Stimulated activated CD4-positive, alpha-beta T cell treated with anti-CD3 and anti-CD28 coated beads, Interleukin-1b, Interleukin-23, amount 100 ng/mL, for 4 hours (primary cell): Measurements from ENCODE around the gene PNMA1.

Experiments used
- DNase-seq, 2 donors: peaks; one replicate each; pipeline ENCODE4 v3.0.0-alpha.2; 2020; ENCODE audit warnings: low read depth in 2 of 2

Gene PNMA1

DNA sequence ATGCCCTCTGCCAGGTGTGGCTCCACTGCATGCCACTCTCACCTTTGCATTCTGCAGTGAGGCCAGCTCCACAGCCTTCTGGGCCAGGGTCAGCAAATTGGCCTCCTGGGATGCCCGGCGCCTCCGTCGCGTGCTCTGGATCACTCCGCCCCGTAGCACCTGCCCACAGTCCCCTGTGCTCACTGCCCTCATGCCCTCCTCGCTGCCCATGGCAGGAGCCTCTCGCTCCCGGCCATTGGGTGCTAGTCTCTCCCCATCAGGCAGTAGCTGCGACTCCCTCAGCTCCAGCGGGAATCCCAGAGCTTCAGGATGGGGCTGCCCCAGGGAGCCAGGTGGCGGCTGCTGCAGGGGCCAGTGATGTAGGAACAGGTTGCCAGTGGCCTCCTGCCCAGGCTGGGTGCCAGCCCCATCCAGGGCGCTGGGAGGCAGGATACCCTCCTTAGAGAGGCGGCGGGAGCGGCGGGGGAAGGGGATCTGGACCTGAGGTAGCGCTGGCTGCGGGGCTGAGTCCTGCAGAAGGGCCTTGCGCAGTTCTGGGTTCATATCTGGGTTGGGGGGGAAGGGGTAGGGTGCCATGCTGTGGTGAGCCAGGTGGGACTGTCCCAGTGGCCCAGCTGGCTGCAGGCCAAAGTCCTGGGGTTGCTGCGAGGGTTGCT is 24.5 kb upstream of the PNMA1 start:
- no peak for DNase-seq

DNA sequence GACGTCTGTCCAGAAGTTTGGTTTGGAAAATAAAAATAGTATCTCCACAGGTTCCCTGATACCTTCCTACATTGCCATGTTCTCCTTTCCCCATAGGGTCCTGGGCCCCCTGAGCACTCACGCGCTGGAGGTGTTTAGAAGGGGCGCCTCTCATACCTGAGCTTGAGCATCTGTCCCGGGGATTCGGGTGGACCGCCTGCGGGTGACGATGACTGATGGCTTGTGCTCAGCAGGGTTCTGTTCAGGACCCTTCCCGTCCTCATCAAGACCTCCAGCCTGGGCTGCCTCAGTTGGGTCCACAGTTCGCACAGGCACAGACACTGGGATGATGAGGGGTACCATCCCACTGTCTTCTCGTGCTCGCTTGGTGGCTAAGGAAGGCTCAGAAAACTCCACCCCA is 22.7 kb upstream of the PNMA1 start:
- DNase-seq, result no peak

GRCh38 chr14:73732006-73732405 is 17.8 kb upstream of the PNMA1 start:
- DNase-seq, result no peak

DNA sequence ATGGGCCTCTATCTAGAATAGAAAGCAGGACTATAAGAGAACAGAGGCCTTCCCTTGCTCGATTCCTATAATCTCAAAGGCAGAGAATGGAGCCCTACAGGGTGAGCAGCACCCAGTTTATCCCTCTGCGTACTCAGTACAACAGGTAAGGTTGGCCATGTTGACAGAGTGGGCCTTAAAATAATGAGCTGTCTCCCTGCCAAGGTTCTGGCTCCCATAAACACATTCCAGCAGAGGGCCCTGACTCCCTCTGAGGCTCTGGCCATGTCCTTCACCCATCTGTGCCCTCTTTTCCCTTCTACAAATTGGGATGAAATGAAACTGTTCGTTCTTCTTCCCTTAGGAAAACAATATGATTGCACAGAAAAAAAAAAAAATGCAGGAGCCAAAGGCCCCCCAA is 16.9 kb upstream of the PNMA1 start:
- no peak for DNase-seq

DNA sequence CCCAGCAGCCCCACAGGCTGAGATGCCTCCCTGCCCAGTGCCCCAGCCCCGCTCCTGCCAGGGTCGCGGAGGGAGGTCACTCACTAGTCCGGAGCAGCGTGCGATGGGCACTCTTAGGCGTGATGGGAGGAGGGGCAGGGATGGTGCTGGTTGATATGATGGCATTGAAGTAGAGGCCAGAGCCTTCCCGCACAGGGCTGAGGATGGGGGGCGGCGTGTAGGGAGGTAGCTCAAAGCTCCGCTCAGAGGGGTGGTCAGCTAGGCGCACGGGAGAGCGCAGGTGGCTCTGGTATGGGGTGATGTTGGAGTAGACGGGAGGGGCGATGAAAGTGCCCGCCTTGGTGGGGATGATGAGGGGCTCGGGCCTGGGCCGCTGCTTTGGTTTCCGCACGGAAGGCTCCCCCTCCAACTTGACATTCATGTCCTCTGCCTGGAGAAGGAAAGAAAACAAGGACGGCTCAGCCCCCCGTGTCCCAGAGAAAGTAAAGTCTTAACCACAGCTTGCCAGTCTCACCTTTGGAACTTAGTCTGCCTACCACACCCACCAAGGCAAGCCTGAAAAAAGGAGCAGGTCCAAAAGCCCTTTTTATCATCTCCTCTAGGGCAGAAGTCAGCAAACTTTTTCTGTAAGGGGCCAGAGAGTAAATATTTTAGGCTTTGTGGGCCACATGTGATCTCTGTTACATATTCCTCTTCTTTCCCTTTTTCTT is 15.5 kb upstream of the PNMA1 start:
- no peak for DNase-seq

DNA sequence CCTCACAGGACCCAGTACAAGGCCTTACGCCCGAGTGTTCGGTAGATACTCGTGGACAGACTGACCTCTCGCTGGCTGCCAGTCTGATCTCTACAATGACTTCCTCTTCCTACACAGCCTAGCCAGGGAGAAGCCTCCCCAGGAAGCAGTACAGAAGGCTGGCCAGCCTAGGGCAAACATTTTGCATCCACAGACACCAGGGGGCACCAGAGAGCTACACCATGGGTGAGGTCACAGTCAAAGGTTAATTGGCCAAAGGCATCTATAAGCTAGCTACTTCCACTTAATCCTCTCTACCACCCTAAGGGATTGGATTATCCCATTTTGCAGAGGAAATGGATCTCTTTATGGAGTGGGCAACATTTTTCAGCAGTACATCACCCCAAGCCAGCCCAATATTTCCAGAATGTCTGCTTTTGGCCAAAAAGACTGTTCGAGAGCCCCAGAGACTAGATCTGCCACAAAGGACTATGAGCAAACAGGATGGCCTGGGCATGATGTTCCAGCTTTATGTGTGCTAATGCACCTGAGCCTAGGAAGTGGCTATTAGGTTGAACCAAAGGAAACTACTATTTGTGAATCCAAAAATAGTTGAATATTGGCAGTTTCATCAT is 14.6 kb upstream of the PNMA1 start:
- peak; percentile 88 to 93 for DNase-seq

DNA sequence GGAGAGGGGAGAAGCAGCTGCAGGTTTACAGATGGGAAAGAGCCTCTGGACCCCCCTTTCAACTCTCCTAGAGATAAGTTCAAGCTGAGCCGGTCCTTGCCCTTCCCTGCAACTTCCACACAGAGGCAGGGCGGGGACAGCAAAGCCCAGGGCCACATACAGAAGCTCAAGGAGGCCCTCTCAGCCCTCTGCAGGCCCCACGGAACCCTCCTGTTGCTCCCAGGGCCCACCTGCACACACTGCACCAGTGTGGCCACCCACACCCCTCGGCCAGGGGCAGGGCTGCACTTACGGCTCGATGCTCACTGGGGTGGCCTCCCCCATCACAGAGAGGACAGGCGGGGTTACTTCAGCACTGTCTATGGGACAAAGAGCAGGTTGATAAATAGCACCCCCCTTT is 13.0 kb upstream of the PNMA1 start:
- no peak for DNase-seq

DNA sequence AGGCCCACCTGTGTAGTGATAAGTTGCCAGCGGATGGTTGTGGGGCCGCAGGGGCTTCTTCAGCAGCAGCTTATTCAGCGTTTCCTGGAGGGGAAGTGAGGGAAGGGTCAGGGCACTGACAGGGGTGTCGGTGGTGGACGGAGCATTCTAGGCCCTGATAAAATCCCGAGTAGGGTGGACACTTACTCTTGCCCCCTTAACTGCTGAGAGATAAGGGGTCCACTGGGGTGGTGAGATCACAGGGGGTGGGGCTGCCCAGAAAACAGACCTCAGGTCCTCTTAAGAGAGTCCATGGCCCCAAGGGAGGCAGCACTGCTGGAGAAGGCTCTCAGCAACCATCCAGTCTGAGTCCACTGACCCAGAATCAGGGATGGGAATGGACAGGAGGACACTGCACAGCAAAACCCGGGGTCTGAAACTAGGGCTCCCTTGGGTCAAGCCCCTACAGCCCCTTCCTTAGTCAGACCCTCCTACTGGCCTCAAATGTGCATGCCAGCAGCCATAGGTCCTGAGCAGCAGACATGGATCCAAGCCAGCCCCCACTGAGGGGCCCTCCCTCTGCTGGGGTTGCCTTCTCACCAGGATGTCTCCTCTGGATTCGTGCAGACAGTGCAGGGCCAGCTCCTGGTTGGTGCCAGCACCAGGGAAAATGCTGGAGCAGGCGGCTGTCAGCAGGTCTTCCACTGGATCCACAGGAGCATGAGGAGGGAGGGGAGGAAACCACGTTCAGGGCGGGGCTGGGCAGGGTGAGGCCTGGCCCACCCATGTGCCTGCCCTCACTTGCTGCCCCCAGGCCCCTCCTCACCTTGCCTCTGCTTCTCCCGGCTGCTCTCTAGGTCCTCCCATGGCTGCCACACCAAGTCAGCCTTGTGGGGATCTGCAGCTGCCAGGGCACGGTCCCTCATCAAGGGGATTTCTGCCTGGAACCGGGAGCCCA is 12.1 kb upstream of the PNMA1 start:
- DNase-seq, result no peak

DNA sequence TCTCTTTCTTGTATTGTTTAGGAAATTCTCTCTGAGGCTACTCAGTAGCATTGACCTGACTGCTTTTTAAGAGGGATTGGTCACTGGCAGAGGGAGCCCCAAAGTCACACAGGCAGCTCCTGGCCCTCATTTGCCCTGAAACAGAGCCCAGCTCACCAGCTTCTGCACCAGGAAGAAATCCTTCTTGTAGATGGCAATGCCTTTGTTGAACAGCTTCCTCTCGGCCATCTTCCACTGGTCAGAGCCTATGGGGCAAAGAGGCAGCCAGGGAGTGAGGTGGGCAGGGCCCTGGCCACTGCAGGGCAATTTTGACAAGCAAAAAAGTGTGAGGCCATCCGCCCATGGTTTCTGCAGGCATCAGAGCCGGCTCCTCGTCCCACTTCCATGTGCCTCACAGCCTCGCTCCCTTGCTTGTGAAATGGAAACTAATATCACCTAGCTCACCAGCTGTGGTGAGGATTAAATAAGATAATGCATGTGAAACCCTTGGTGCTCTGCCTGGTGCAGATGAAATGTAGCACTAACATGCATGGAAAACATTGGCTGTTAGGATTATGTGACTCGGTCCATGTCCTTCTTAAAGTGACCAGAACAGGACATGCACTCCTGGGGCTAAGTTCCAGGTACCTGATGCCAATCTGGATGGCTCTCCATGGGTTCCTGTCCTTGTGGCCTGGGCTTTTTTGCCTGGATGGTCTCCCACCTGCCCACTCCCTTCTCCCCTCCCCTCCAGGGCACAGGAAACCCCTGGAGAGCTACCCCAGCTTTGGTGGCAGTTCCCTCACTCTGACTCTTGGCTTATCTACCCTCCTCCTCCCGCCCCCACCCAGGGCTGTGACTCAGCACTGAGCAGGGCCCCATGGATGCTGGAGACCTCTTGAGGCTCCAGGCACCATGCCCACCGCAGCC is 11.2 kb upstream of the PNMA1 start:
- no peak for DNase-seq

DNA sequence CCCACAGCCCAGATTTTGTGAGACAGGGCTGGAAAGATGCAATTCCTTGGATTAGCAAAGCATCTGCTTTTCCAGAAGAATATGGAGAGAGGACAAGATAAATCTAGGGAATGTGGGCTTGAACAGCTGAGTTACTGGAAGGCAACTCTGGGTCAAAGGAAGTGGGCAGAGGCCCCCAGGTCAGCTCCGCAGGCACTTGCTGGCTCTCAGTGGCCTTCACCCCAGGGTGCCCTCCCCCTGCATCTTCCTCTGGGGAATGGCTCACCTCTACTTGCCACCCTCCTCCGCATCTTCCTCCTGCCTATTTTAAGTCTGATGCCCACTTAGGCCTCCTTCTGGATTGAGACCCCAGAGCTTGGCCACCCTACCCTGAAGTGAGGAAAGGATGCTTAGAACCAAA is 10.5 kb upstream of the PNMA1 start:
- no peak for DNase-seq

- no peak for DNase-seq
Observed at GRCh38 chr14:73723797-73724661, 9.8 kb upstream of the PNMA1 start.

- DNase-seq, result no peak
Observed at GRCh38 chr14:73723406-73723796, 9.2 kb upstream of the PNMA1 start.

GRCh38 chr14:73722581-73722980 is 8.4 kb upstream of the PNMA1 start:
- DNase-seq, result no peak

DNA sequence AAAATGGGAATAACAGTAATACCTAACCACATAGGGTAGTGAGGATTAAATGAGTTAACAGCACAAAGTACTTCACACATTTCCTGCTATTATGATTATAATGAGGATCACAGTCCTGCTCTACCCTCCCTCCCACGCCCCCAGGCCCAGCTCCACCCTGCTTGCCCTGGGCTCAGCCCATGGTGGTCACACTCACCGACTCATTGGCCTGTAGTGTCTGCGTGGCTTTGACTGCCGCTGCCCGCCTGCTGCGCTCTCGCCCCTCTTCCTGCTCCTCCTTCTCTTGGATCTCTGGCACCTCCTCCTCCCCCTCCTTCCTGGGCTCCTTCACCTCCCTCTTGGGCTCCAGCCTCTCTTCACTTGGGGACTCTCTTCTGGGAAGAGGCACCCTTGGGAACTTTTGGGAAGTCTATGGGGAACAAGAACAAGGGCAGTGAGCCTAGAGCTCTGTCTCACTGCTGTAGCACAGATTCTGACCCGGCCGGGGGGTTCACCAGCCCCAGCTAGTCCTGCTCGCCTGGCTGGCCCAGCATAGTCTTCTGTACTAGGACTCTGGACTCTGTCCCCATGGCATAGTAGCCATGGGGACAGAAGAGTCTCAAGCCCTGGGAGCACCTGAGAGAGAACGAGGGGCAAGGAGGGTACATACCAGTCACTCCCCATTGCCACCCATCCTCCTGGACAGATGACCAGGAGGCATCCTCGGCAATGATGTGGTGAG is 7.1 kb upstream of the PNMA1 start:
- DNase-seq, result no peak

DNA sequence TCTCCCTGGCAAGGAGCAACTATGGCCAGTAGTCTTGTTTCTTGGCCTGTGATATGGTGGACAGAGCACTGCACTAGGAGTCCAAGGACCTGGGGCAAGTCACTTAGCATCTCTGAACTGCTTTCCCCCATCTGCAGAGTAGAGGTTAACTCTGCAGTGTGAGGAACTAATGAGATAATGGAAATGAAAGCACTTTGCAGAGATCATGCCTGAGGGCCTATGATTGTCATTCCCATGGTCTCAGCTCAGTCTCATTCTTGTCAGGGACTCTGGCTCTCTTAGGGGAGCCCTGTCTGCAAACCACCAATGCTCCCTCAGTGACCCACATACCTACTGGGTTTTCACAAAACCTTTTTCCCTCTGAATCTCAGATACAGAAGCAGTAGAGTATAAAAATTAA is 6.5 kb upstream of the PNMA1 start:
- DNase-seq, result no peak

DNA sequence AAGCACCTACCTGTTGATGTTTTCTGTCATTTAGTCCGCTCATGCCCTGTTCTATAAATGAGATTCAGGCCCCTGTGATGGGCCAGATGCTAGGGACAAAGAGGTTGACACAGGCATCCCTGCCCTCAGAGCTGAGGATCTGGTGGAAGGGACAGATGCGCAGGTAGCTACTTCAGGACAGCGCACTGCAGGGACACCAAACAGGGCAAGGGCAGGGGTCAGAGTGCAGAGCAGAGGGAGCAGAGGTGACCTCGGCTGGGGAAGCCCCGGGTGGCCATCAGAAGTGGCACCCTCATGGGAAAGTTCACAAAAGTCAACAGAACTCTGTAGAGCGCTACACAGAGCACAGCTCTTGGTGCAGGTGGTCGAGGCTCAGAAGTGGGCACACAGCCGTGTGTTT is 5.6 kb upstream of the PNMA1 start:
- no peak for DNase-seq

GRCh38 chr14:73719361-73719760 is 5.2 kb upstream of the PNMA1 start:
- DNase-seq, result no peak

- DNase-seq, result no peak
Observed at GRCh38 chr14:73718418-73719251, 4.5 kb upstream of the PNMA1 start.
